HepG2 (cell line): ENCODE data around the gene RNF135.

Source experiments
- CTCF ChIP-seq: sonication (generic); formaldehyde crosslinking; IDR thresholded peaks from 2 replicates; pipeline ENCODE4 v1.5.0; 2020; ENCODE audit warnings: mild to moderate bottlenecking, missing genetic modification reagents, moderate library complexity
- FOXK2 ChIP-seq: fragments of 450-650 bp; IDR thresholded peaks from 2 replicates; pipeline ENCODE4 v1.6.1; 2016
- GMEB1 ChIP-seq: sonication (generic); formaldehyde crosslinking; IDR thresholded peaks from 2 replicates; pipeline ENCODE4 v1.5.1; 2020; ENCODE audit warnings: missing genetic modification reagents, mild to moderate bottlenecking, borderline replicate concordance
- THYN1 ChIP-seq: sonication (generic); formaldehyde crosslinking; IDR thresholded peaks from 2 replicates; pipeline ENCODE4 v1.8.1; 2023; ENCODE audit warnings: low read depth, mild to moderate bottlenecking, moderate library complexity, missing genetic modification reagents, borderline replicate concordance
- ZFP36L1 ChIP-seq: sonication (generic); formaldehyde crosslinking; IDR thresholded peaks from 2 replicates; pipeline ENCODE4 v1.8.0; 2022; ENCODE audit warnings: mild to moderate bottlenecking, missing genetic modification reagents, moderate library complexity
- ZNF292 ChIP-seq: sonication (generic); formaldehyde crosslinking; IDR thresholded peaks from 2 replicates; pipeline ENCODE4 v1.8.1; 2022; ENCODE audit warnings: mild to moderate bottlenecking, low read depth, missing genetic modification reagents, borderline replicate concordance

- TF ChIP-seq ZNF292 (CRISPR knock-in tag) (no peak), THYN1 (CRISPR knock-in tag) (no peak), GMEB1 (CRISPR knock-in tag) (no peak), FOXK2 (no peak), CTCF (no peak), ZFP36L1 (CRISPR knock-in tag) (no peak)
Observed at GRCh38 chr17:31031841-31032240, 61.0 kb downstream of the RNF135 start.
